ENCODE measurements around the gene SPATA6.

SPATA6 gene

DNA sequence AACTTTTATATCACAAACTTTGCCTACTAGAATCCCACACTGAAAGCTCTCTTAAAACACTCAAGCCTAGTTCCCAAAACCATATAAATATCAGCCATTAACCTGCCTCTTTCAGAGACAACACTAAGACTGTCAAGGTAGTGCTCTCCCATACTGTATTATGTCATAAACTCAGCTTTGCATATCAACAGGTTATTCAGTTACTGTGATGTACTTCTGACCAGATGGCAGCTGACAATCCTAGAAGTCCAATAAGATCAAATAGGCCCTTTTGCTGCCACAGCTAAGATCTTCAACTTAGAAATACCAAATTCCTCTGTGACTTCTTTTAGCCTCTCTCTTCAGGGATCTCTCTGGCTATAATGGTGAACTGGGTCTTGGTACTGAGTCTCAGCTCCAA, 97.2 kb downstream of the SPATA6 start:
- DNase-seq (ENCODE audit: extremely low read depth, low read depth) = no peak
- TF ChIP-seq, protein P1, sequence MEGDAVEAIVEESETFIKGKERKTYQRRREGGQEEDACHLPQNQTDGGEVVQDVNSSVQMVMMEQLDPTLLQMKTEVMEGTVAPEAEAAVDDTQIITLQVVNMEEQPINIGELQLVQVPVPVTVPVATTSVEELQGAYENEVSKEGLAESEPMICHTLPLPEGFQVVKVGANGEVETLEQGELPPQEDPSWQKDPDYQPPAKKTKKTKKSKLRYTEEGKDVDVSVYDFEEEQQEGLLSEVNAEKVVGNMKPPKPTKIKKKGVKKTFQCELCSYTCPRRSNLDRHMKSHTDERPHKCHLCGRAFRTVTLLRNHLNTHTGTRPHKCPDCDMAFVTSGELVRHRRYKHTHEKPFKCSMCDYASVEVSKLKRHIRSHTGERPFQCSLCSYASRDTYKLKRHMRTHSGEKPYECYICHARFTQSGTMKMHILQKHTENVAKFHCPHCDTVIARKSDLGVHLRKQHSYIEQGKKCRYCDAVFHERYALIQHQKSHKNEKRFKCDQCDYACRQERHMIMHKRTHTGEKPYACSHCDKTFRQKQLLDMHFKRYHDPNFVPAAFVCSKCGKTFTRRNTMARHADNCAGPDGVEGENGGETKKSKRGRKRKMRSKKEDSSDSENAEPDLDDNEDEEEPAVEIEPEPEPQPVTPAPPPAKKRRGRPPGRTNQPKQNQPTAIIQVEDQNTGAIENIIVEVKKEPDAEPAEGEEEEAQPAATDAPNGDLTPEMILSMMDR (IDR thresholded peaks at IDR 0.05; ENCODE audit: low read depth, low read length) = no peak

DNA sequence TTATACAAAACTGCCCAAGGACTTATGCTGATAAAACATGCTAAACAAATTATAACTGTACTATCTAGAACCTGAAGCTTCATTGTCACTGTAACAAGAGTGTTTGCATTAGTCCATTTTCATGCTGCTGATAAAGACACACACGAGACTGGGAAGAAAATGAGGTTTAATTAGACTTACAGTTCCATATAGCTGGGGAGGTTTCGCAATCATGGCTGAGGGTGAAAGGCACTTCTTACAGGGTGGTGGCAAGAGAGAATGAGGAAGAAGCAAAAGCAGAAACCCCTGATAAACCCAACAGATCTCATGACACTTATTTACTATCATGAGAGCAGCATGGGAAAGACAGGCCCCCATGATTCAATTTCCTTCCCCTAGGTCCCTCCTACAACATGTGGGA, 100.4 kb downstream of the SPATA6 start:
- TF ChIP-seq, protein P1 (IDR thresholded peaks at IDR 0.05; ENCODE audit: low read depth, low read length) = no peak
- DNase-seq (ENCODE audit: extremely low read depth, low read depth) = no peak

DNA sequence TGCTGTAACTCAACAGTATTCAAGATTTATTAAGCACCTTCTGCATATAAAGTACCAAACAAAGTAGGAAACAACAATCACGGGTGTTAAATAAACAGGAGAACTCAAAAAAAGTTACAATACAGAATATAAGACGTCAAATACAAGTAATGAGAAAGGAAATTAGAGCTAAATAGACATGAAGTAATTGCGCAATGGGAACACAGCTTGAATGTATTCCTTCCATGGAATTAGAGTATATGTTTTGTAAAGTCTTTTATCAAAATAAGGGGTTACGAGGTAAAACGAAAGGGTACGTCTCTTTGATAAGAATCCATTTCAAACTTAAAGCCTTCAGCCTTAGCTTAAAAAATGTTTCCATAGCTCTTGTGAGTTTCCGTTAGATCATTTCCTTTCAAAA, 109.1 kb downstream of the SPATA6 start:
- TF ChIP-seq, protein P1 (IDR thresholded peaks at IDR 0.05; ENCODE audit: low read depth, low read length) = no peak

DNA sequence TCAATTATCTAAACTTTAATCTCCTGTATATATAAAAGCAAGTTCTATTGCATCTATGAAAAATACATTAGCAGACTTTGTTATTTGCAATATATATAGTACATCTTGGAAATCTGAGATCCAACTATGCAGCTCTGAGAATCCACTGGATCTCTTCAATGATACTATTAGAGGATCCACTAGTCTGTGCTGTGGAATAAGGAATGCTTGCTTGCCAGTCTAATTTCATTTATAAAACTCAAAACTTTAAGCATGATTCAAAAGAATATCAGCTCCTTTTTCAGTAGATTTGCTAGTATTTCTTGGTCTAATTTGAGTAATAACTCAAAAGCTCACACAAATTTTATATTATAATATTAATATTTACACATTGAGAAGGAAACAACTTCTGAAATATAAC, 115.1 kb downstream of the SPATA6 start:
- no peak for DNase-seq (ENCODE audit: extremely low read depth, low read depth)
- TF ChIP-seq, protein P1 (IDR thresholded peaks at IDR 0.05; ENCODE audit: low read depth, low read length) = peak; percentile 7

More for the DNA sequence above, 109.1 kb downstream of the SPATA6 start:
- DNase-seq (ENCODE audit: extremely low read depth, low read depth) = no peak

DNA sequence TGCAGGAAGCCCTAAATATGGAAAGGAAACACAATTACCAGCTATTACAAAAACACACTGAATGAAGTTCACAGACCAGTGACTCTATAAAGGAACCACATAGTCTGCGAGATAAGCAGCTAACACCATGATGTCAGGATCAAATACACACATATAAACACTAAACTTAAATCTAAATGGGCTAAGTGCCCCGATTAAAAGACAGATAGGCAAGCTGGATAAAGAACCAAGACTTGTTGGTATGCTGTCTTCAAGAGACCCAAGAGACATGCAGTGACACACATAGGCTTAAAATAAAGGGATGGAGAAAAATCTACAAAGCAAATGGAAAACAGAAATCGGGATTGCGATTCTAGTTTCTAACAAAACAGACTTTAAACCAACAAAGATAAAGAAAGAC, 127.6 kb downstream of the SPATA6 start:
- DNase-seq (ENCODE audit: extremely low read depth, low read depth) = no peak

DNA sequence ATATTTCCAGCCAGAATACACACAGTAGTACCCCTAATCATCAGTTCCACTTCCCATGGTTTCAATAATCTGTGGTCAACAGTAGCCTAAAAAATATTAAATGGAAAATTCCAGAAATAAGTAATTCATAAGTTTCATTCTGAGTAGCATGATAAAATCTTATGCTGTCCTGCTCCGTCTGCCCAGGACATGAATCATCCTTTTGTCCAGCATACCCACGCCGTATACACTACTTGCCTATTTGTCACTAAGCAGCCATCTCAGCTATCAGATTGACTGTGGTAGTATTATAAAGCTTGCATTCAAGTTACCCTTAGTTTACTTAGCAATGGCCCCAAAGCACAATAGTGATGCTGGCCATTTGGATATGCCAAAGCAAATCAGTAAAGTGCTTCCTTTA, 130.8 kb downstream of the SPATA6 start:
- TF ChIP-seq, protein P1 (IDR thresholded peaks at IDR 0.05; ENCODE audit: low read depth, low read length) = no peak
- no peak for DNase-seq (ENCODE audit: extremely low read depth, low read depth)

More for the DNA sequence above, 127.6 kb downstream of the SPATA6 start:
- TF ChIP-seq, protein P1 (IDR thresholded peaks at IDR 0.05; ENCODE audit: low read depth, low read length) = no peak

DNA sequence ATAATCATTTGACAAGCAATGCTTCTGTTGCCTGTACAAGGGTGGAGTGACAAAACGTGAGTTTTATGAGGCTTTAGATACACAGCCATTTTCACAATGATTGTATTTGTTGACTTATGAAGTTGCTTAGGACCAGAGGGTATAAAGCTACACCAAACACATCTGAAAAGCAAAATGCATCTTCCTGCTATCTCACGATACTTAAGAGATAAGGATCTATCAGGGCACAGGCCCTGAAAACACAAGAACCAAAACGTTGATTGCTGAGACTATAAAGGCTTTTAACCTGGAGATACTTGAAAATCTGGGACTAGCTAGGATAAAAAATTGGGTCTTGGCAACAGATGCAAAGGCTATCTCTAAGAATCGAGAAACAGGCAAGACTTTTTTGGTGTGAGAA, 133.7 kb downstream of the SPATA6 start:
- TF ChIP-seq, protein P1 (IDR thresholded peaks at IDR 0.05; ENCODE audit: low read depth, low read length) = no peak
- no peak for DNase-seq (ENCODE audit: extremely low read depth, low read depth)

All from AG09319 (cell line).